Loucy (cell line): ENCODE measurements around the gene SCFD2.

ENCODE experiments used
- EZH2phosphoT487 ChIP-seq: fragments of 200-600 bp; IDR thresholded peaks from 2 replicates; pipeline ENCODE4 v1.6.1; 2018; ENCODE audit warnings: antibody characterized with exemption, mild to moderate bottlenecking, moderate library complexity, borderline replicate concordance
- TF ChIP-seq, protein P1 (sequence below): fragments of 200-600 bp; sonication (generic); conservative IDR thresholded peaks from 2 replicates; pipeline ENCODE4 v1.5.1; 2014; ENCODE audit warnings: mild to moderate bottlenecking, antibody characterized with exemption, low read length

DNA sequence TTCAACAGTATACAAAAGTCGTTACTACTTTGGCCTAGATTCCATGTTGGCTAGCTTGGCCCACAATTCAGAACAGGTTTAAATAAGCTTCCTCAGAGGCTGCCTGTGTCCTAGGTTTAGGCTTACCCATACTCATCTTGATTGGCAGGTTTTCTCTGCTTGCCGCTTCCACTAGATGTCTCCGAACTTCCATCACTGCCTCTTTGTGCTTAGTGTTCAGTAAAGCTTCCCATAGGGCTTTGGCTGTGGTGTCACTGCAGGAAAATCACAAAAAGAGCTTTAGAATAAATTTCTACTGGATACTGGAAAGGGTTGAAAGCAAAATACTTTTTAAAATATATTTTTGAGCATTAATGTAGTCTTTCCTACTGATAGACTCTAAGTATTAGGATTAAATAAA lies 52.4 kb downstream of the SCFD2 start:
- TF ChIP-seq, protein P1, sequence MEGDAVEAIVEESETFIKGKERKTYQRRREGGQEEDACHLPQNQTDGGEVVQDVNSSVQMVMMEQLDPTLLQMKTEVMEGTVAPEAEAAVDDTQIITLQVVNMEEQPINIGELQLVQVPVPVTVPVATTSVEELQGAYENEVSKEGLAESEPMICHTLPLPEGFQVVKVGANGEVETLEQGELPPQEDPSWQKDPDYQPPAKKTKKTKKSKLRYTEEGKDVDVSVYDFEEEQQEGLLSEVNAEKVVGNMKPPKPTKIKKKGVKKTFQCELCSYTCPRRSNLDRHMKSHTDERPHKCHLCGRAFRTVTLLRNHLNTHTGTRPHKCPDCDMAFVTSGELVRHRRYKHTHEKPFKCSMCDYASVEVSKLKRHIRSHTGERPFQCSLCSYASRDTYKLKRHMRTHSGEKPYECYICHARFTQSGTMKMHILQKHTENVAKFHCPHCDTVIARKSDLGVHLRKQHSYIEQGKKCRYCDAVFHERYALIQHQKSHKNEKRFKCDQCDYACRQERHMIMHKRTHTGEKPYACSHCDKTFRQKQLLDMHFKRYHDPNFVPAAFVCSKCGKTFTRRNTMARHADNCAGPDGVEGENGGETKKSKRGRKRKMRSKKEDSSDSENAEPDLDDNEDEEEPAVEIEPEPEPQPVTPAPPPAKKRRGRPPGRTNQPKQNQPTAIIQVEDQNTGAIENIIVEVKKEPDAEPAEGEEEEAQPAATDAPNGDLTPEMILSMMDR, result peak; percentile 43
- no peak for TF ChIP-seq EZH2phosphoT487
